MG63 (cell line): ENCODE results near the gene HHAT. TPM values are rescaled to one million over a fixed set of nuclear protein-coding genes. Genes with fewer than 3 reads are reported as not detected.

ENCODE experiments used
- DNase-seq: peaks from one replicate; pipeline ENCODE4 v3.0.0-alpha.2; 2020
- H3K27me3 ChIP-seq: fragments of 250-450 bp; sonication (Bioruptor Pico); 2 replicates; pipeline ENCODE4 v1.5.1; 2020; ENCODE audit warnings: mild to moderate bottlenecking, moderate library complexity
- H3K36me3 ChIP-seq: fragments of 250-450 bp; sonication (Bioruptor Pico); 2 replicates; pipeline ENCODE4 v1.5.1; 2020; ENCODE audit warnings: mild to moderate bottlenecking, moderate library complexity
- H3K4me3 ChIP-seq: fragments of 250-450 bp; sonication (Bioruptor Pico); 2 replicates; pipeline ENCODE4 v1.5.1; 2020; ENCODE audit warnings: mild to moderate bottlenecking, moderate library complexity
- H3K9me3 ChIP-seq: fragments of 250-450 bp; sonication (Bioruptor Pico); 2 replicates; pipeline ENCODE4 v1.5.1; 2020; ENCODE audit warnings: mild to moderate bottlenecking, moderate library complexity
- total RNA-seq: library from RNA; depleted of rRNA; stranded (reverse); fragments of >200 nt; shearing (Covaris generic); gene quantifications from 2 replicates; pipeline ENCODE4 v1.2.3, GENCODE V29; 2014; ENCODE audit warnings: low replicate concordance

HHAT gene
- total RNA-seq, 1 experiment from 2014 or later: 0.30 TPM

DNA sequence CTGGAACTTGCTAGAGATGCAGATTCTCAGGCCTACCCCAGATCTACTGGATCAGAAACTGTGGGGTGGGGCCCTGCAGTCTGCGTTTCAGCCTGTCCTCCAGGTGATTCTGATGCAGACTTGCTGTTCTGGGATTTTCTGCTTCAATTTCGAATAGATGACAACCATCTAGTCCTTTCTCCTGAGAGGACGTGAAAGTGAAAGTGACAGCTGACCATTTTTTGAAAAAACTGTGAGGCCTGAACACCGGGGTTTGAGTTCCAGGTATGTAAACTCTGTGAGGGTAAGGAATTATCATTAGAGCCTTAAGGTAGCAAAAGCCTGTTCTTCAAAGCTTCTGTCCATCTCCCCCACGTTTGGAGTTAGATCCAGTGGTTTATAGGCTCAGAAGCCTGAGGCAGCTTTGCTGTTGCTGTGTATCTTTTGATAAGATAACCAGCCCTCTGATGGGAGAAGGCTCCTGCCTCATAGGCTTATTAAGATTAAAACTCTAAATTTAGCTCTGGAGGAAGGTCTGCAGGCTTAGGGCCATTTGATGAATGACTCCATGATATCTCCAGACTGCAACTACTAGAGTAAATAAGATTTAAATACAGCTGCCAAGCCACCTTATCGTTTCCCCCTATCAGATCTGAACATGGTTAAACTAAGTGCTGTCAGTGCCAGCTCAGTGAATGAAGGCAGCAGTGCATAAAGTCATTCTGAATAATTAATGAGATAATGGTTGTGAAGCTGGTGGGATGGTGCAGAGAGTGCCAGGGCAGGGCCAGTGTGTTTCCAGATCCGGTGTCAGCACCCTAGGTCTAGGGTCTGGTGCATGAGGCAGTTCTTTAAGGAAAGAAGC is 335.2 kb downstream of the HHAT start:
- H3K36me3 ChIP-seq: no peaks in the 10 kb centered on the region
- H3K4me3 ChIP-seq: no peak overlapping the region
- DNase-seq: no peak
- no peaks in the 10 kb centered on the region for H3K27me3 ChIP-seq
- H3K9me3 ChIP-seq: no peaks in the 10 kb centered on the region

- no peaks in the 10 kb centered on the region for H3K9me3 ChIP-seq
- H3K36me3 ChIP-seq: no peaks in the 10 kb centered on the region
- no peak overlapping the region for H3K4me3 ChIP-seq
- H3K27me3 ChIP-seq: no peaks in the 10 kb centered on the region
- DNase-seq: no peak
Measured at GRCh38 chr1:210669951-210670350, 341.2 kb downstream of the HHAT start.

DNA sequence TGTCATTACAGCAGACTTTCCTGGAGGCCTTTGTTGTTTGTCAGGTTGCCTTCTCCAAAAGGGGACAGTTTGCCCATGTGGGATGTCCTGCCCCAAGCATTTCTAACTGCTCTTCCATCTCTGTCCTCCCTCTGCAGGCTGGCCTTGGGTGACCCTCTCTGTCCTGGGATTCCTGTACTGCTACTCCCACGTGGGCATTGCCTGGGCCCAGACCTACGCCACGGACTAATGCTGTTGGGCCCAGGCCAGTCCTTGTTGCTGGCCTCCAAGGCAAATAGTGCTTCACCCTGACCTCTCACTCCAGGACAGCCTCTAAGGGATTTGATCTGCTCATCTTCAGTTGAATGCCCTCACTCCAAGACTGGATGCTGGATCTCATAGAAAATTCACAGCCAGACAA is 345.4 kb downstream of the HHAT start:
- H3K4me3 ChIP-seq: no peak overlapping the region
- no peaks in the 10 kb centered on the region for H3K27me3 ChIP-seq
- H3K36me3 ChIP-seq: no peaks in the 10 kb centered on the region
- no peak for DNase-seq
- no peaks in the 10 kb centered on the region for H3K9me3 ChIP-seq

DNA sequence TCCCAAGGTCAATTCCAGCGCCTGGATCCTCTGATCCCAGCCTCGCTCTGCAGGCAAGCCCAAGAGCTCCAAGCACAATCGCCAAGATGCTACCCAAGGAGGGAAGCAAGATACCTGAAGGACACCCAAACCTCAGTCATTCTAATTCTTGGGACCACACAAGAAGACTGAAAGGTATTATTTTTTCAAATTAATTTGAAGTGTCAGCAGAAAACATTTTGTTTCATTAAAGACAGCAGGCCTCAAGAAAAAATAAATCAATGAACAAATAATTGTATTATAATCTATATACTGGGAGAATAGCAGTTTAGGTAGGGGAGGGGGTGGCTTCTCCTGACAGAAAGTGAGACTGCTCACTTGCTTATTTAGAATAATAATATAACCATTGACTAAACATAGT is 347.8 kb downstream of the HHAT start:
- no peaks in the 10 kb centered on the region for H3K27me3 ChIP-seq
- no peaks in the 10 kb centered on the region for H3K9me3 ChIP-seq
- DNase-seq: no peak
- H3K4me3 ChIP-seq: no peak overlapping the region
- no peaks in the 10 kb centered on the region for H3K36me3 ChIP-seq

DNA sequence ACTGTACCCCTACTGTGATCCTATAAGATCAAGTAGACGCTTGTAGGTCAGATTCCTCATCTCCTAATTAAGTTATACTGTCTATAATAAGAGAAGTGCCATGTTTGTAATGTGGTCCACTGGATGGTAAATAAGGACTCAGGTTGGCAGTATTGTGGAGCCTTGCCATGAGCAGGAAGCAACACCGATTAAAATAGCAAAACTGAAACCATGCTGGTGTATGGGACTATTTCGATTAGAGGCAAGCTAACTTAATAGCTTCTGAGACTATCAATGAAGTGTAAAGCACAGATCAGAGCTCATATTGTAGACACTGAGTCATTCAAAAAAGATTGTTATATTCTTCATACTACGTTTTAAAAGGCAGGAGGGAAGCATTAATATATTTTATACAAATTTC is 348.8 kb downstream of the HHAT start:
- Histone ChIP-seq H3K36me3 (no peaks in the 10 kb centered on the region), H3K9me3 (no peaks in the 10 kb centered on the region)

DNA sequence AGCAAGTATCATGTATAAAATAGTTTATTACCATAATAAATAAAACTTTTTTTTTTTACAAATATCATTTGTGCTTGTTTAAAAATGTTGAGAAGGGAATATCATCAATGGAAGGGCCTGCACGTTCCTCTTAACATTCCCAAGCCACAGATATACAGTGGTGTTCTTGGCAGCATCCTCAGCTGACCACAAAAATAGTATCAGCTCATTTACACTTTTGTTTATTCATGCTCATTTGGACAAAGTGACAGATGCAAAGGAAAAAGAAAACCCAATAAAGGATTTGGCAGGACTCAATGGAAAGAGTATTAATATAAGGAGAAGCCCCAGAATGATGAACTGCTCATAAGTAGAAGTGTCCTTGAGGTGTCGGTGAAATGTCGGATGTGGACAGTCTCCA is 349.6 kb downstream of the HHAT start:
- Histone ChIP-seq H3K36me3 (no peaks in the 10 kb centered on the region), H3K4me3 (no peak overlapping the region), H3K9me3 (no peaks in the 10 kb centered on the region), H3K27me3 (no peaks in the 10 kb centered on the region)
- DNase-seq: no peak

More for the DNA sequence above, 348.8 kb downstream of the HHAT start:
- no peaks in the 10 kb centered on the region for H3K27me3 ChIP-seq
- no peak overlapping the region for H3K4me3 ChIP-seq
- DNase-seq: no peak

DNA sequence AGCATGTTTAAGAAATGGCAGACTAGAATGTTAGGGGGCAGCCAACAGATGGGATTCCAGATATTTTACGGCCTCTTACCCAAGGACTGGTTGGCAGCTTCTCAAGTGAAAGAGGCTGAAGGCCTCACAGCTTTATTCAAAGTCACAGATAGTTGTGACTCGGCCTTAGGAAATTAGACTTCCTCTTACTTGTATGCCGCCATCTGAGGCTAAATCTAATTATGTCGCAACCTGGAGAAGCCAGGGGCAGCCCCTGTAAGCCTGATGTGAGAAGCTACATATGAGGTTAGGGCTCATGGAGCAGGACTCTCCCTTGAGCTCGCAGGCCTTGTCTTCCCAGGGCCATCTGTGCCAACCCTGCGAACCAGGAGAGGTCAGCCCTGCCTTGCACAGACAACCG is 352.5 kb downstream of the HHAT start:
- no peak for DNase-seq
- Histone ChIP-seq H3K9me3 (no peaks in the 10 kb centered on the region), H3K27me3 (no peaks in the 10 kb centered on the region), H3K4me3 (no peak overlapping the region), H3K36me3 (no peaks in the 10 kb centered on the region)

GRCh38 chr1:210683403-210684047 is 354.8 kb downstream of the HHAT start:
- Histone ChIP-seq H3K36me3 (no peaks in the 10 kb centered on the region), H3K27me3 (no peaks in the 10 kb centered on the region), H3K9me3 (no peaks in the 10 kb centered on the region), H3K4me3 (no peak overlapping the region)
- no peak for DNase-seq

DNA sequence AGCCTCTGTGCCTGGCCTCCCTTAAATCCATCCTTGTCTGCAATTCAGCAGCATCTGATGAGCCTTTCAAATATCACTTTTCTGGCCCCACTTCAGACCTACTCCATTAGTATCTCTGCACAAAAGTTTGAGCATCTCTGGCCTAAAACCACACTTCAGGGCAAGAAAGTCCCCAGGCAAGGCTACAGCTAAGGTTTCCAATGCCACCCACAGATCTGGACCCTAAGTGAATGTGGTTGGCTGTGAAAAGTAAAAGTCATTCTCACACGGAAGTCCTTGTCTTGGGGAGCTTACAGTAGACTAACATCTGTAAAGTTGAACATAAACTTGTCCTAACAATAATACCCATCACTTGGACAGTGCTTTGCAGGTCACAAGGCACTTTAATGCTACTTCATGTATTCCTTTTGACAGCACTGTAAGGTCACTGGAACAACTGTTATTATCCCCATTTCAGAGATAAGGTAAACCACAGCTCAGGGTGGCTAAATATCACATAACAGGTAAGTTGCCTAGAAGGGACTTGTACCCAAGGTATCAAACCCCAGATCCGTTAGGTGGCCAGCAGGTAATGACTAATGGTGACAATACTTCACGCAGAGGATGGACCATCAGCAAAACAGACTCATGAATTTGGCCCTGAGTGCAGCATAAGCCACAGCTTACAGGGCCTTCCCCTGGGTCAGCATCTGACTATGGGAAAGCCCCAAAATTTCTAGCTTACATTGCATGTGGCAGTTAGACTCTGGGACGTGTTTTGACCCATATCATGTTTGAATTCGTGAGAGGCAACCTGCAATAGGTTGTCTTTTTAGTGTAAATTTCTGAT is 356.0 kb downstream of the HHAT start:
- DNase-seq: no peak
- H3K4me3 ChIP-seq: no peak overlapping the region

GRCh38 chr1:210685295-210685650 is 356.6 kb downstream of the HHAT start:
- no peaks in the 10 kb centered on the region for H3K27me3 ChIP-seq
- DNase-seq: no peak

More for the DNA sequence above, 356.0 kb downstream of the HHAT start:
- Histone ChIP-seq H3K27me3 (no peaks in the 10 kb centered on the region), H3K36me3 (no peaks in the 10 kb centered on the region), H3K9me3 (no peaks in the 10 kb centered on the region)

GRCh38 chr1:210686841-210687240 is 358.1 kb downstream of the HHAT start:
- no peaks in the 10 kb centered on the region for H3K9me3 ChIP-seq
- H3K36me3 ChIP-seq: no peaks in the 10 kb centered on the region
- DNase-seq: no peak
- H3K27me3 ChIP-seq: no peaks in the 10 kb centered on the region
- no peak overlapping the region for H3K4me3 ChIP-seq

More at GRCh38 chr1:210685295-210685650, 356.6 kb downstream of the HHAT start:
- Histone ChIP-seq H3K4me3 (no peak overlapping the region), H3K36me3 (no peaks in the 10 kb centered on the region), H3K9me3 (no peaks in the 10 kb centered on the region)

GRCh38 chr1:210687582-210688279 is 359.0 kb downstream of the HHAT start:
- peak; percentile 79 for DNase-seq
- H3K4me3 ChIP-seq: no peak overlapping the region

GRCh38 chr1:210688512-210689234 is 360.0 kb downstream of the HHAT start:
- Histone ChIP-seq H3K36me3 (no peaks in the 10 kb centered on the region), H3K27me3 (no peaks in the 10 kb centered on the region), H3K4me3 (no peak overlapping the region), H3K9me3 (no peaks in the 10 kb centered on the region)
- peak; percentile 46 for DNase-seq

More at GRCh38 chr1:210687582-210688279, 359.0 kb downstream of the HHAT start:
- H3K27me3 ChIP-seq: no peaks in the 10 kb centered on the region
- no peaks in the 10 kb centered on the region for H3K36me3 ChIP-seq
- no peaks in the 10 kb centered on the region for H3K9me3 ChIP-seq

DNA sequence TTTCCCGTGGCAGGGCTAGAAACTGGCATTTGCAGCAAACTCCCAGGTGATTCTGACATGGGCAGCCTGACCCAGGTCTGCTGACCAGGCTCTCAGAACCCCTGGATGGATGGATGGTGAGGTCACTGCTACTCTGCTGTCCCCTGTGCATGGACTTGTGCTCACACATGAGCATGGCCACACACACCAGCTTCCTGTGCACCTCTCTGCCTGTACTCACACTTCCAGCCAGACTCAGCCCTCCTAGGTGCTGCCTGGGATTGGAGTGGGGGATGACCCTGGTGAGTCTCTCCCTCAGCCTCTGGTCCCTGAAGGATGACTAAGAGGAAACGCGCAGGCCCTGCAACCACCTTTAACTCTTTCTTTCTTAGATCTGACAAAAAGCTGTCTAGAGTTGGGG is 361.1 kb downstream of the HHAT start:
- no peak for DNase-seq
- no peaks in the 10 kb centered on the region for H3K27me3 ChIP-seq
- no peaks in the 10 kb centered on the region for H3K9me3 ChIP-seq
- no peaks in the 10 kb centered on the region for H3K36me3 ChIP-seq
- no peak overlapping the region for H3K4me3 ChIP-seq

- Histone ChIP-seq H3K36me3 (no peaks in the 10 kb centered on the region), H3K9me3 (no peaks in the 10 kb centered on the region)
- no peak for DNase-seq
Measured at GRCh38 chr1:210690236-210690635, 361.5 kb downstream of the HHAT start.

DNA sequence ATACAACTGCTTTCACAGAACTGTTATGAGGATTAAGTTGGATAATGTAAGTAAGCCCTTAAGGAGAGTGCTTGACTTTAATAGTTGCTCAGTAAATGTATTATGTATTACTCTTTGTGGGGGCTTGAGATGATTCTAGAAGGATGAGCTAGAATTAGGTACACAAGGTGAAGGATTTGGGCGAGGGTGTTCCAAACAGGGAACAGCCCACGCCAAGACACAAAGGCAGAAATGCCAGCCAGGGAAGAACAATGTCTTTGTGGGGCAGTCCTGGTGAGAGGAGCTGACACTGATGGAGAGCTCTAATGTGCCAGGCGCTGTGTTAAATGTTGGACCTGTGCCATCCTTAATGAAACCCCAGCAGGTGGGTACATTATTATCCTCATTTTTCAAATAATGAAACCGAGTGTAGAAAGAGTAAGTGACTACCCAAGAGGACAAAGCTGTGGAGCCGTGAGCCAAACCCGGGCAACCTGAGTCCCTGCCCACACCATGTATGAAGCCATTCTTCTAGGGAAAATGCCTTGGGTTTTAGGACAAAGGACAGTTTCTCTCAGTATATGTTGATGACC is 362.4 kb downstream of the HHAT start:
- H3K27me3 ChIP-seq: no peaks in the 10 kb centered on the region
- DNase-seq: no peak
- no peak overlapping the region for H3K4me3 ChIP-seq
- no peaks in the 10 kb centered on the region for H3K36me3 ChIP-seq
- no peaks in the 10 kb centered on the region for H3K9me3 ChIP-seq

More at GRCh38 chr1:210690236-210690635, 361.5 kb downstream of the HHAT start:
- H3K4me3 ChIP-seq: no peak overlapping the region
- no peaks in the 10 kb centered on the region for H3K27me3 ChIP-seq
